GM19372 (cell line): ENCODE measurements around the gene IDI2.
A peak's percentile ranks its signal among the peaks of the same experiment; 100 is the strongest.
"Not testable (repeated sequence)": the region's sequence is repeated elsewhere in the genome, so short reads cannot be mapped to it uniquely, and the experiment has no call there.

Experiments
- ATAC-seq: cut with Tn5 transposase; IDR thresholded peaks from one replicate; pipeline ENCODE4 v1.9.1; 2021; ENCODE audit warnings: mild to moderate bottlenecking, low read depth, moderate library complexity; ENCODE audit not compliant: unreplicated experiment

IDI2 gene

GRCh38 chr10:1025683-1026082 is at the start of gene IDI2:
IDI2 (minus strand) TSS chr10:1025859; CDS start chr10:1024723, 1,136 bp downstream.
- ATAC-seq, result no peak

- ATAC-seq, result no peak
These were observed 49.2 kb upstream of the IDI2 start for GRCh38 chr10:1074748-1075308.

DNA sequence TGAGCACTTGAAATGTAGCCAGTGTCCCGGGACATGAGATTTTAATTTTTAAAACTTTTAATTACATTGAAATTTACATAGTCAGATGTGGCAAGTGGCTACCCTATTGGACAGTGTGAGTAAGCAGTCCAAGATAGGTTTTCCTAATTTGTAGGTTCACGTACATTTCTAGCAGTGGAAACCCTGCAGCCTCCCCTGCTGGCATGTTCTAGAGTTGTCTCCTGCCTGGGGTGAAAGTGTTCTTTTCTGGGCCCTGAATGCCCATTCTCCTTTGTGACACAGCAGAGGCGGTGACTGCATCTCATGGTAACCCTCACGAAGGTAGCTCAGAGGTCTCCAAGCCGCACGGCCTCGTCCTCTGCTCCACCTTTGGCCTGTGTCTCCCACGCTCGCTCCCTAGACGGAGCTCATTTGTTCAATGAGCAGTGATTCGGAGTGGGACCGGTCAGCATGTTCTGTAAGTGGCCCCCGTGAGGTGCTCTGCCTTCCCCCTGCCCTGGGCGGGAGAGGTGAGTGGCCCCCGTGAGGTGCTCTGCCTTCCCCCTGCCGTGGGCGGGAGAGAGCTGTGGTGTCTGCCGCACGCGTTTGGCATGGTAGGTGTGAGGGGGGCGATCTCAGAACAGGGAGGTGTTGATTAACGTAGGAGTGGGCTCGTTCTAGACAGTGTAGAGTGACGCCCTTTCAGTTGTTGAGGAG is 48.5 kb upstream of the IDI2 start:
- ATAC-seq, result no peak

DNA sequence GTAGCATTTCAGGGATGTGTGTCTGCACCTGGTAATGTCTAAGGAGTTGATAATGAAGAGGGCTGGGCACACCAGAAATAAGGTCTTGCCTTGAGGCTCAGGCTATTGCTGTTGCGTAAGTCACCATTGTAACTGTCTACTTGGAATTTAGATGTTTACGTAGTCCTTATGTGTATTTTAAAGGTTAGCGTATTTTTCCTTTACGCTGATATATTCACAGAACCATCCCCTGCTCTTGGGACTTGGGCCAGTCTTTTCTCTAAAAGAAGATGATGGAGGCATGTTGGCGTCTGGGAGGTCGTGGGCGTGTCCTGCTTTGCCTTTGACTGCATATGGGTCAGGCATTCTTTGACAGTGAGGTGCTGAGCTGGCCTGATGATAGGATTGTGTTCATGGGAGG is 45.3 kb upstream of the IDI2 start:
- ATAC-seq, result no peak

DNA sequence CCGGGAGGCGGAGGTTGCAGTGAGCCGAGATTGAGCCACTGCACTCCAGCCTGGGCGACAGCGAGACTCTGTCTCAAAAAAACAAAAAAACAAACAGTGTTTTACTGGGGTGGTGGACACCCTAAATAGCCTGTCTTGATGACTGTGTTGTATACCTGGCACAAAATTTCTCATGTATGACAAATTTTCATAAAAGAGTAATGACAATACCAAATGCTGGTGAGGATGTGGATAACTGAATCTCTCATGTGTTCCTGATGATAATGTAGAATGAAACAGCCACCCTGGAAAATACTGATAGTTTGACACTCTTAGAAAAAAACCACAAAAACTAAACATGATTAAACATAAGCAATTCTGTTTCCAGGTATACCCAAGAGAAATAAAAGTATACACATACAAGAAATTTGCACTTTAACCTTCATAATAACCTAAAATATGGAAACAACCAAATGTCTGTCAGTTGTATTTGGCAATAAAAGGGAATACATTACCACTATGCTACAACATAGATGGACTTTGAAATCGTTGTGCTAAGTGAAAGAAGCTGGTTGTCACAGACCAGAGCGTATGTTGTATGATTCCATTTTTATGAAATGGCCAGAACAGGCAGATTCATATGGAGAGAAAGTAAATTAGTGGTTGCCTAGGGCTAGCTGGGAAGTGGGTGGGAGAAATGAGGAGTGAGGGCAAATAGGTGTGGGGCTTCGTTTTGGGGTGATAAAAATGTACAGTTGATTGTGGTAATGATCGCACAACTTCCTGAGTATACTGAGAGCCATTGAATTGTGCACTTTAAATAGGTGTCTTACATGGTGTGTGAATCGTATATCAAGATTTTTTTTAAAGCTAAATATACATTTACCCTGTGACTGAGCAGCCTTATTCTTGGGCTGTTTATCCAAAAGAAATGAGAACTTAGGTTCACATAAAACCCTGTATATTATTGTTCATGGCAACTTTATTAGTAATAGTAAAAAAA is 43.0 kb upstream of the IDI2 start:
- ATAC-seq, result no peak

- ATAC-seq, result not testable (repeated sequence)
These were observed 41.1 kb upstream of the IDI2 start for GRCh38 chr10:1066734-1067133.

- no peak for ATAC-seq
These were observed 39.2 kb upstream of the IDI2 start for GRCh38 chr10:1064964-1065247.

DNA sequence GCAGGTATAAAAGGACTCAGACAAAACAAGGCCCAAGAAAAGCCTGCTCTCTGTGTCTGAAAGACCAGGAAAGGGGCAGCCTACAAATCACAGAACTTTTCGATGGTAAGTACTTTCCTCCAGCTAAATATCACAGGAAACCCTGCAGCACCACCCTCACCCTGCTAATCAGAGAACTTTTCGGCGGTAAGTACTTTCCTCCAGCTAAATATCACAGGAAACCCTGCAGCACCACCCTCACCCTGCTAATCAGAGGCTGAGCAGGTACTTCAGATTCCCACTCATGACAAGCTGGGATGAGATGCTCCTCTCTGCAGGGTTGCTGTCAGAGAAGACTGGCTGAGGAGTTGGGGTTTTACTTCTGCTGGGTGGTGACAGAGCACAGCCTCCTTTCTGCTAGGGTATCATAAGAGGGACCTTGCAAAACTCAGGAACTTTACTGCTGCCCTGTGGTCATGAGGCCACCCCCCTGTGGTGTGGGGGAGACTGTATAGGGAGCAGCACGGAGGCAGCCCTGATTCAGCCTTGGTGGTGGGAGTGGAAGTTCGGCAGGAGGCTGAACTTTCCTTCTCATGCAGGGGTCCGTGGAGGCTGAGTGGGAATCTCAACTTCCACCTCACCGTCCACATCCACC is 37.7 kb upstream of the IDI2 start:
- ATAC-seq, result no peak

DNA sequence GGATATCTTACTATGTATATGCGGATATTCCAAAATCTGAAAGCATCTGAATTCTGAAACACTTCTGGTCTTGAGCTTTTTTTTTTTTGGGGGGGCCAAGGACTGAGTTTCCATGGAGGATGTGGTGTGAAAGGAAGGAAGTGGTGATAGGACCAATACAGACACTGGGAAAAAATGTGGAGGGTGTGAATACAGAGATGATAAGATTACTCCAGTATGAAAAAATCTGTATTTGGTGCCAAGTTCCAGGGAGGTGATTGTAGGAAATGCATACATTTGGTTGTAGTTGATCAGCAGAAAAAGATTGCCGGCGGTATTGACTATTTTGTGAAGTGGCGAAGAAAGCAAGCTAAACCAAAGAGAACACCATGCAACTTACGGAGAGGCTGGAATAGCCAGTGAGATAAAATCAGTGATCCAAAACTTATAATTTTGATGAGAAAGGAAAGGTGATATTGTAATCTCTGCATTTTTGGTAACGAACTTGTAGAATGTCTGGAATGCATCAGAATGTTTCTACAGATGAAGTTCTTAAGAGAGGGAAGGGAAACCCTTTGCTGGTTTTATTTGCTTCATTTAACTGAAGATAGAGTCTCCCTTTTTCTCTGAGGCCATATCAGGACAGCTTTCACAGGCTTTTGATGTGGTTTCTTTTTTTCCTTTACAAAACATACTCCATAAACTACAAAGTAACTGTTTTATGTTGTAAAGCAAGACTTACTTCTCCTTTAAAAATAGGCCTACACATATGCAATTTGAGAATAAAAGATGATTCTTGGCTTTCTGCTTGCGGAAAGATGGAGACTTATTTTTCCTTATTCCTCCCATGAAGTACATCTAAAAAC is 36.5 kb upstream of the IDI2 start:
- no peak for ATAC-seq

GRCh38 chr10:1059902-1060301 is 34.2 kb upstream of the IDI2 start:
- ATAC-seq, result no peak

GRCh38 chr10:1058017-1058416 is 32.4 kb upstream of the IDI2 start:
- no peak for ATAC-seq

GRCh38 chr10:1057106-1057657 is 31.5 kb upstream of the IDI2 start:
- ATAC-seq, result peak; percentile 17

DNA sequence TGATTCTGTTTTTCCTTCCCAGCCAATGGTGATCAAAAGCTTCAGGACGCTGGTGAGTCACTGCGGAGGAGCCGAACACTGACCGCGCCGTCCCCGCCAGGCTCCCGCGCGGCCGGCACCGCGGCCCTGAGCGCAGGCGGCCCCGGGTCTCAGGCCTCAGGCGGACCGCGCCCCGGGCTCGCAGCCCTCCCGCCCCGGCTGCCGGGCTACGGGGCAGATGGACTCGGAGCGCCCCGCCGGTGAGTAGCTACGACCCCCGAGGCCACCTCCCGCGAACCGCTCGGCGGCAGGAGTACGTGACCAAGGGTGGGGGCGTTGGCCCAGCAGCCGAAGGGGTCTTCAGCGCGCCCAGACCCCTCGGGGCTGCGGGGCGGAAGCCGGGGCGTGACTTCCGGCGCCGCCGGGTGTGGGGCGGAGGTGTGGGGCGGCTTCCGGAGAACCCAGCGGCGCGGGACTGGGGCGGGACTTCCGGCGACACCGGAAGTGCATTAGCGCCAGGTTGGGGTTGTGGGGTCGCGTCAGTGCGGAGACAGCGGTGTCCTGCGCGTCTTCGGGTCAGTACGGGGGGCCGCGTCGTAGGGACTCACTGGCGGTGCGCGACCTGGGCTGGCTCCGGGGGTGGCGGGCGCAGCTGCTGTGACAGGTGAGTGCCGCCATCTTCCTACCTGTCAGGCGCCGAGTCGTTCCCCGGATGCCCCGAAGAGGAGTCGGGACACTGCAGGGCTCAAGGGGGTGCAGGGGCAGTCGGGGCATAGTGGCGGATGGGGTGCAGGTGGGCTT is 30.9 kb upstream of the IDI2 start, which contains the start of gene WDR37:
TSS of gene WDR37 (plus strand) at position 60 of the 780 bp plus-strand sequence. CDS start 15,771 bp downstream, outside the sequence.
- peak; percentile 91 for ATAC-seq

GRCh38 chr10:1054684-1055083 is 29.0 kb upstream of the IDI2 start:
- ATAC-seq, result no peak

DNA sequence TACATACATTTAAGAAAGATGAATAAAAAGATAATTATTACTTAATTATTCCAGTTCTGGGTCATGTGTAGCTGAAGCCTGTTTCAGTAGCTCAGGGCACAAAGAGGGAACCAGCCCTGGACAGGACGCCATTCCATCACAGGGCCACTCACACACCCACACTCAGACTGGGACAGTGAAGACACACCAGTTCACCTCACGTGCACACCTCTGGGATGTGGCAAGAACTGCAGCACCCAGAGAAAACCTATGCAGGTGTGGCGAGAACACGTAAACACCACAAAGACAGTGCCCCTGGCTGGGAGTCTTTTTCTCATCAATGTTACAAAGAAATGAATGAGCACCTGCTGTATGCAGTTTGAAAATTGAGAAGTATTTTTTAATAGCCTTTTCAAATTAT is 24.9 kb upstream of the IDI2 start:
- no peak for ATAC-seq

GRCh38 chr10:1050145-1050544 is 24.5 kb upstream of the IDI2 start:
- no peak for ATAC-seq

GRCh38 chr10:1049425-1049958 is 23.8 kb upstream of the IDI2 start:
- ATAC-seq, result no peak

GRCh38 chr10:1048732-1049424 is 23.2 kb upstream of the IDI2 start, which contains the start of gene IDI1:
IDI1 (minus strand) TSS chr10:1049119; CDS start chr10:1049003, 116 bp downstream.
- ATAC-seq, result peak; percentile 77
